ENCODE data around the gene RGPD8.
"Not testable (repeated sequence)": the region's sequence is repeated elsewhere in the genome, so short reads cannot be mapped to it uniquely, and the experiment has no call there.

Gene RGPD8

DNA sequence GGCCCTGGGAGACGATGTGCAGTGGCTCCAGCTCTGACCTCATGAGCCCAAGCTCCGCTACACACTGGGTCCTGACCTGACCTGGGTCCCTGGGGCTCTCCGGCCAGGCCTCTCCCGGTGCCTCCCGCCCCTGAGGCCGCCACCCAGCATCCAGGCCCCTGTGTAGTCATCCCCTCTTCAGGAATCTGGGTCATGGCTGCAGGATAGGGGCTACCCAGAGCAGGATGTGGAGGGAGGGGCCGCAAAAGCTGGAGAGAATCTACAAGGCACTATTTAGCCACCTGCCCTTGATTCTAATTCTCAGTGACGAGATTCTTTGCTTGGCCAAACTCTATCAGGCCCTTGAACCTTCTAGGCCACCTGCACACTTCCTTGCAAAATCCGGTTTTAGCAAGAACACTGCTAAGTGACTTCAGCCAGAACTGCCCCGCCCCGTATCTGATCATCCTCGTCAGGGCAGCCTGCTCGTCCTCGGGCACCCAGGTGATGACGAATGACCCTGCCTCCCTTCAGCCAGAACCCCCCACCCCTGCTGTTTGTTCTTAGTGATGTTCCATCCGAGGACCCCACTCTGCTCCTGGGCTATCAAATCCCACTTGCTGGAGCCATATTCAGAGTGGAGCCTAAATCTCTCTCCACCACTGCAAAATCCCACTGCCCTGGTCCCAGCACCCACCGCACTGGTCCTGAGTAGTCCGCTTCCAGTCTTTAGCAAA lies 2.4 kb upstream of the RGPD8 start:
- DNase-seq (ENCODE audit: low read depth), result not testable (repeated sequence)

DNA sequence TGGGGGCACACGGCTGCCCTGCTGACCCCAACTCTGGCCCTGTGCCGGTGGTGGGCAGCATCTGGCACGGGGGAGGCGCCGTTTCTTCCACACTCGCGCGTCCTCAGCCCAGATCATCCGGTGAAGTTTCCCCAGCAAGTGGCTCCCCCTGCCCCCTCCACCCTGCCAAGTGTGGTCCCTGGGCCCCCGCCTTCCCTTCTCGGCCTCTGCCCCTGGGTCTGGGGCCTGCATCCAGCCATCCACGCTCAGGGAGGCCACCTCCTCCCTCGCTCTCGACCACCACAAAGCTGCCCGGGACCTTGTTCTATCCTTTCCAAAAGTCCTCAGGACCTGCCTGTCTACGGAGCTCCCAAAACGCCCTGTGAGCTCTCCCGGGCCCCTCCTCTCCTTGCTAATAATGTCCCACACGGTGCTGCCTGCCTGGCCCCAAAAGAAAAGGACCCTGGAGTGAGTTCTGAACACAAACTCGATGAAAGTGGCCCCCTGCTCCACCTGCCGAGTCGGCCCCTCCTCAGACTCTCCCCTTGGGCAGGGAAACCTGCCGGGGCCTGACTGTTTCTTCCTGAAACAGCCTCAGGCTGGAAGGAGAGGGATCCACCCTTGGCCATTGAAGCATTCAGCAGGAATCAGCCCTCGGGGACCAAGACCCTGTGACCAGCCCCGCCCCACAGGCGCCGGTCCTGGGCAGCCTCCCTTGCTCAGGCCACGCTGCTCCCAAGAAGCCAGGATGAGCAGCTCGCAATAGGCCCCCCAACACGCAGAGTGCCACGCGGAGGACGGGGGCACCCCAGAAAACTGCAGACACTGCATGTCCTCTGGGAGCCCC lies 1.7 kb upstream of the RGPD8 start:
- DNase-seq (ENCODE audit: low read depth), result not testable (repeated sequence)

DNA sequence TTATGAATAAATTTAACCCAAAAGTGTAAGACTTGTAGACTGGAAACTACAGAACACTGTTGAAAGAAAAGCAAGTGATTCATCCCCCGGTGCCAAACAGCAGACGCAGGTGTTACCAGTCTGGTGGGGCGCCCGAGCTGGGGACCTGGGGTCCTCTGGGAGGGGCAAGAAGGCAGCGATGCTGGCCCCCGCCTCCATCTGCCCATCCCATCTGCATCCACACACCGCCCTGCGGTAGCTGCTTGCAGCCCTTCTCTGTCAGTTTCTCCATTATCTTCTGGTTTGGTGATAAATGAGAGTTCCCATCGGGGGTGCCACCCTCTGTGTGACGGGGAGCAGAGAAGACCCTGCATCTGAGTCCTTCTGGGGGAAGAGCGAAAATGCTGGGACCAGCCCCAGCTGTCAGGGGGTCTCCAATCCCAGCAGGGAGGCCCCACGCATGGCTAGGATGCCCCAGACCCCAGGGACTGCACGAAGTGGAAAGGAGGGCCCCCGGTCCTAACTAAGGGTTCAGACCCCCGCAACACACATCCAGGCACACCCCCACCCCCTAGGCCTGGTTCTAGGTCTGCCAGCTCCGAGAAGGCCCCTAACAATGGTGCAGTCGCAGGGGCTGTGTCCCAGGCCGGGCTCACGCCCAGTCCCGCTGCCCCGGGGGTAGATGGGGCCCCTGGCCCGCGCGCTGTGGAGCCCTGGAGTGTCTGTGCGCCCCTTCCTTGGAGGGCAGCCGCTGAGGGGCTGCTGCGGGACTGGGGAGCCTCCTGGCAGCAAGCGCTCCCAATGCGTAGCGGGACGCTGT lies 686 bp upstream of the RGPD8 start:
- DNase-seq (ENCODE audit: low read depth), result no peak

DNA sequence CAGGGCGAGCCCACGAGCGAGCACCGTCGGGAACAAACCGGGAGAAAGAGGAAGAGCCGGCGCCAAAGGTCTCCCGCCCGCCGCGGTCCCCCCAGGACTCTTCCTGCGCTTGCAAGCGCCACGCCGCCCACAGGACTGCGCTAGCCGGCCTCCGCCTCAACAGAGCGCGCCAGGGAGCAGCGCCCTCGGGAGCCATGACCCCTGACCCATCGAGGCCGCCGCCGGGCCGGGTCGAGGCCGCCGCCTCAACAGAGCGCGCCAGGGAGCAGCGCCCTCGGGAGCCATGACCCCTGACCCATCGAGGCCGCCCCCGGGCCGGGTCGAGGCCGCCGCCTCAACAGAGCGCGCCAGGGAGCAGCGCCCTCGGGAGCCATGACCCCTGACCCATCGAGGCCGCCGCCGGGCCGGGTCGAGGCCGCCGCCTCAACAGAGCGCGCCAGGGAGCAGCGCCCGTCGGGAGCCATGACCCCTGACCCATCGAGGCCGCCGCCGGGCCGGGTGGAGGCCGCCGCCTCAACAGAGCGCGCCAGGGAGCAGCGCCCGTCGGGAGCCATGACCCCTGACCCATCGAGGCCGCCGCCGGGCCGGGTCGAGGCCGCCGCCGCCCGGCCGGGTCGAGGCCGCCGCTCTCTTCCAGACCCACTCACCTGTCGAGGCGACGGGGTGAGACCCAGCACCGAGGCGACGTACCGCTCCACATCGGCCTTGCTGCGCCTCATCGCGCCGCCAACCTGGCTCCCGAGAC lies 538 bp downstream of the RGPD8 start:
- DNase-seq (ENCODE audit: low read depth), result not testable (repeated sequence)

DNA sequence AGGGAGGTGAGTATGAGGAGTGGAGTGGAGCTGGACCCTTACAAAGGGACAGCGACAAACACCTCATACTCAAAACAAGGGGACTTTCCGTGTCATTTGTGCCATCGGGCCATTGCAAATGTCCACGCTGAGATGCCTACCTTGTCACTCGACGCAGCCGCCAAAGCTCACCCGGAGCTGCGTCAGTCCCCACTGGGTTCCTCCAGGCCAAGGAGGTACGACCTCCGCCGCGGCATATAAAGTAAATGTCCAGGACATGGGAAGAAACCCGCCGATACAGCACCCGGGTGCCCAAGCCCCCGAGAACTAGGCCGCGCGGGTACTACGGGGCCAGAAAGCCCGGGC lies 1.1 kb downstream of the RGPD8 start:
- not testable (repeated sequence) for DNase-seq (ENCODE audit: low read depth)

DNA sequence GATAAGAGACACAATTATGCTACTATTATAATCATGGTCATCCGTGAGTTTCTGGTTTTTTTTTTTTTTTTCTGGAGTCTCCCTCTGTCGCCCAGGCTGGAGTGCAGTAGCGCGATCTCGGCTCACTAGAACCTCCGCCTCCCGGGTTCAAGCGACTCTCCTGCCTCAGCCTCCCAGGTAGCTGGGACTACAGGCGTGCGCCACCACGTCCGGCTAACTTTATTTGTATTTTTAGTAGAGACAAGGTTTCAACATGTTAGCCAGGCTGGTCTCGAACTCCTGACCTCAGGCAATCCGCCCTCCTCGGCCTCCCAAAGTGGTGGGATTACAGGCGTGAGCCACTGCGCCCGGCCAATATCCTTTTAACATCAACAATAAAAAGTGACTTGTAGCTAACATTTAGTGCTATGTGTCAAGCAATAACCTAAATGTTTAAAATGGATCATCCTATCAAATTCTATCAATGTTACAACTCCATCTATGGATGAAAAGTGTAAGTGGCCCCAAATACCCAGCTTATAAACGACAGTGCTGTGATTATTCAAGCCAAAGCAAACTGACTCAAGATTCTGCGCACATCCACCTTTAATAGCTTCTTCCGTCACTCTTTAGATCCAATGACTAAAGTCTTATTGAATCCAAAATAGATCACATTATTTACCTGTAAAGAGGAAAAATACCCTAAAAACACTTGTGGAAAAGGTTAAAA lies 1.7 kb downstream of the RGPD8 start:
- DNase-seq (ENCODE audit: low read depth), result not testable (repeated sequence)

DNA sequence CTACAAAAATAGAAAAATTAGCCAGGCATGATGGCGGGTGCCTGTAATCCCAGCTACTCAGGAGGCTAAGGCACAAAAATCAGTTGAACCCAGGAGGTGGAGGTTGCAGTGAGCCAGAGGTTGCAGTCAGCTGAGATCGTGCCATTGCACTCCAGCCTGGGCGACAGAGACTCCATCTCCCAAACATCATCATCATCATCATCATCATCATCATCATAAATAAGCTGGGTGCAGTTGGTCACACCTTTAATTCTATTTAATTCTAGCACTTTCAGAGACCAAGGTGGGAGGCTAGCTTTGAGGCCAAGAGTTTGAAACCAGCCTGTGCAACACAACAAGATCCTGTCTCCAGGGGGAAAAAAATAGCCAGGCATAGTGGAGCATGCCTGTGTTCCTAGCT lies 8.9 kb downstream of the RGPD8 start:
- not testable (repeated sequence) for DNase-seq (ENCODE audit: low read depth)

DNA sequence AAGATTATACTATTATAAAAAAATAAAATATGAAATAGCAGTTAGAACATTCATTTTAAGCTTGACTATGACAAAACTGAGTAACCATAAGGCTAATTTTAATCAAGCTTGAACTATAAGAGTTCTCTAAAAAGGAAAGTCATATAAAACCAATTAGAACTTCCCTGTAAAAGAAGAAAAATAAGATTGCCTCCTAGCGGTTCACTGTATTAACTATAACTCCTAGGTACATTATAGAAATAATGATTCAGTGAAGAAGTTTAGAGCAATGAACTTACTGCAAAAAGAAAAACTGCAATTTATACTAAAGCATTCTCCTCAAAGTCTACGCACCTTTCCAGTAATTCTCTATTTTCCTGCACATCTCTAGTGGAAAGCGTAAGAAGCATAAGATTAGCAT lies 16.6 kb downstream of the RGPD8 start:
- DNase-seq (ENCODE audit: low read depth), result not testable (repeated sequence)

DNA sequence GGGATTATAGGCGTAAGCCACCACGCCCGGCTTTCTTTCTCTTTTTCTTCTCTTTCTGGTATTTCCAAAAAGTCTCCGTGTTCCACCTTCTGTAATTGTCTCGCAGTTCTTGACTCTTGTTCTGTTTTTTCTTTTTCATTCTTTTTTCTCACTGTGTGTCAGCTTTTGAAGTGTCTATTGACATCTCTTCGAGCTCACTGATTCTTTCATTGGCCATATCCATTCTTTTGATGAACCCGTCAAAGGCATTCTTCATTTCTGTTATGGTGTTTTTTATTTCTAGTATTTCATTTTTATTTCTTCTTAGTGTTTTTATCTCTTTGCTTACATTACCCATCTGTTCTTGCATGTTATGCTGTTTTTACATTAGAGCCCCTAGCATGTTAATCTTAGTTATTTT lies 73.4 kb downstream of the RGPD8 start:
- DNase-seq (ENCODE audit: low read depth), result not testable (repeated sequence)

DNA sequence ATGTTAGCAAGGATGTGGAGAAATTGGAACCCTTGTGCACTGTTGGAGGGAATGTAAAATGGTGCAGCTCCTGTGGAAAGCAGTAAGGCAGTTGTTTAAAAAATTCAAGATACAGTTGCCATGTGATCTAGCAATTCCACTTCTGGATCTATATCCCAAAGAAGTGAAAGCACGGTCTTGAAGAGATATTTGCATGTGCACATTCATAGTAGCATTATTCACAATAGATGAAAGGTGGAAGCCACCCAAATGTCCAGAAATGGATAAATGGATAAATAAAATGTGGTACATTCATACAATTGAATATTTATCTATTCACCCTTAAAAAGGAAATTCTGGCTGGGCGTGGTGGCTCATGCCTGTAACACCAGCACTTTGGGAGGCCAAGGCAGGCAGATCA lies 79.1 kb downstream of the RGPD8 start:
- not testable (repeated sequence) for DNase-seq (ENCODE audit: low read depth)

DNA sequence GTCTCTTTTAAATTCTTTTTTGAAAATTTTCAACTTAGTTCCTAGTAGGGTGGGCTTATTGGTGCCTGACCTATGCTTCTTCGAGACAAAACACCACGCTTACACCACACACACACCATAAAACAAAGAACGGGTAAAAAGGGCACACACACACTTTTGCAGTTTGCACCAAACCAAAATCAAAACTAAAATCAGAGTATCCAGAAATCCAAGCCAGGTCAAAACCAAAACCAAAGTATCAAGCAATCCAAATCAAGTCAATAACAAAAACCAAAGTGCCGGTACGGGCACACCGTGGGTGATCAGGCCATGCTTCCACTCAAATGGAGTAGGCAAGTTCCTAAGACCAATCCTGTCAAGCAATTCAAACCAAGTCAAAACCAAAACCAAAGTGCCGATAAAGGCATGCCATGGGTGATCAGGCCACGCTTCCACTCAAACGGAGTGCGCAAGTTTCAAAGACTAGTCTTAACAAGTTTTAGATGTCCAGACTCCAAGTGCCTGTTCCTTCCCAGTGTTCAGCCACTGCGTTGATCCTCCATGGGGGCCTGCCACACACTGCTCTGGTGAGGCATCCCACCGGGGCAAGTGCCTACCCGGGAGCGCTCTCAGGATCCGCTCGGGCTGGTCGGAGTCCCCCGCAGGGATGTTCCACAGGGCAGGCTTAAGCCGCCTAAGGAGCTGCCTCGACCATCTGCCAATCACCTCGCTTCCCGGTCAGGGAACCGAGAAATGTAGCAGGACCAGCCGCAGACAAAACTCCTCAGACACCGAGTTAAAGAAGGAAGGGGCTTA lies 80.4 kb downstream of the RGPD8 start:
- not testable (repeated sequence) for DNase-seq (ENCODE audit: low read depth)

DNA sequence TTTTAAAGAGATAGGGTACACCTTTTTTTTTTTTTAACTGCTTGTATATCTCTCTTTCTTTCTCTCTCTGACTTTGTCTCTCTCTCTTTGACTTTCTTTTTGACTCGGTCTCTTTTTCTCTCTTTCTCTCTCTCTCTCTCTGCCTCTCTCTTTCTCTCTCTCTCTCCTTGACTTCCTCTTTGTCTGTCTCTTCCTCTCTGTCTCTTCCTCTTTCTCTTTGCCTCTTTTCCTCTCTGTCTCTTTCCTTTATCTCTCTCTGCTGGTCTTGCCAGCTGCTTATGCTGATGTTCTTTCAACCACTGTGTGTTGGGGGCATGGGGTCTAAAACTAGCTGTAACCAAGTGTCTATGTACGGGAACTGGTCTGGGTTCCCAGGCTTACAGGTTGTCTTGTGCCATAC lies 81.2 kb downstream of the RGPD8 start:
- not testable (repeated sequence) for DNase-seq (ENCODE audit: low read depth)

DNA sequence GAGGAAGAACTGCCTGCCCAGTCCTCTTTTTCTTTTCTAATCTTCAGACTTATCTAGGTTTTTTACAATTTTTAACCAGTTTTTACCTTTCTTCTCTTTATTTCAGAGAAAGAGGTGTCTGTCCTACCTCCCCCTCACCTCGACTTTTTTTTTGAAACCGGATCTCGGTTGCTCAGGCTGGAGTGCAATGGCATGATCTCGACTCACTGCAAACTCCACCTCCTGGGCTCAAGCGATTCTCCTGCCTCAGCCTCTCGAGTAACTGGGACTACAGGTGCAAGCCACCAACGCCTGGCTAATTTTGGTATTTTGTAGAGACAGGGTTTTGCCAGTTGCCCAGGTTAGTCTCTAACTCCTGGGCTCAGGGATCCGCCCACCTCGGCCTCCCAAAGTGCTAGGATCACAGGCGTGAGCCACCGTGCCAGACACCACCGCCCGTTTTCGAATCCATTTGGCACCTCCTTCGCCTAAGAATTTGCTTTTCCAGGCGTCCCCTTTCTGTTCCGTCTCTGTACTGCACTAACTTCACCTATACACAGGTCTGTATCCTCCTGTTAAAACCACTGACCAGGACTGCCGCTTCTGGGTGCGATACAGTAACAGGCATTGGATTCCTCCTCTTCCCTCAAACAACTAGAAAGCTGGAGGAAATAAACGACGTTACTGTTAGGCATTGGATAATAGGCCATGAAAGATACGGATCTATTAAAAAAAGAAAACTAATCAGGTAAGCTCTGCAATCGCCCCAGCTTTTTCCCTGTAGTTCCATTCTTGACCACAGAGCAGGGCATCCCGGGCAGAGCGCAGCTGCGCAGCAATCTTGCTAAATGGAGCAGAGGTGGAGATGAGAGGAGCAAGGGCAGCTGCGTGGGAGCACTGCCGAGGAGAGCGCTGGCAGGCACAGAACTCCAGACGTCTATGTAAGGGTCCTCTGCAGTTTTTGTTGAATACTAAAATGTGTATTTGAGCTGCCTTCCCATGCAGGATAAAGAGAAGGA lies 88.1 kb downstream of the RGPD8 start:
- no peak for DNase-seq (ENCODE audit: low read depth)

DNA sequence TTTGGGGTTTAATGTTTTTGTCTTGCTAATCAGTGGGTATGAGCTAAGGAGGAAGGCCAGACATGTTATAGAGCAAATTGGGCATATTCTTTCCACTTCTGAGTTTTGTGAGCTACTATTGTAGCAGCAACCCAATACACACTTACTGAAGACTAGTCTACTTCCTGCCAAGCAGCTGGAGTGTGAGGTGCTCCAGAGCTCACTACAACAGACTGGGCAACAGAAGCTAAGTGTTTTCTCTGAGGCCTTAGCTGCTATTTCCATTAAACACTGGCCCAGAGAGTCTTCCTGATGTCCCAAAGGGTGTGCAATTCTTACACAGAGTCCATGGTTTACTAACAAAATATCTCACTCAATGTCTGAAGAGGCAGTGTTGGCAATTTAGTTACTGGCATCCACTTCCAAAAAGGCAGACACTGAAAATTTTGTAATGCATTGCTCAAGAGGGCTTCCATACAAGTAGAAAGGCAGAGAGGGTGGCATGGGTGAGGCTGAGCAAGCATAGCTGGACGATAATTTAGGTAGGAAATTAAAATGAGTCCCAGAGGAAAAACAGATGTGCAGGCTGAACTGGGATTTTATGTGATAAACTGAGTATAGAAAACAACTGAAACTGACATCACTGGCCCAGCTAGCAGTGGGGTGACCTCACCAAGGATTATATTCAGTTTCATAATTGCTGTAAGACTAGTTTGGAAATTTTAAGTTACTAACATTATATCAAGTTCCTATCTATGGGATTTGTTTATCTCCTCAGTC lies 89.4 kb downstream of the RGPD8 start:
- no peak for DNase-seq (ENCODE audit: low read depth)

DNA sequence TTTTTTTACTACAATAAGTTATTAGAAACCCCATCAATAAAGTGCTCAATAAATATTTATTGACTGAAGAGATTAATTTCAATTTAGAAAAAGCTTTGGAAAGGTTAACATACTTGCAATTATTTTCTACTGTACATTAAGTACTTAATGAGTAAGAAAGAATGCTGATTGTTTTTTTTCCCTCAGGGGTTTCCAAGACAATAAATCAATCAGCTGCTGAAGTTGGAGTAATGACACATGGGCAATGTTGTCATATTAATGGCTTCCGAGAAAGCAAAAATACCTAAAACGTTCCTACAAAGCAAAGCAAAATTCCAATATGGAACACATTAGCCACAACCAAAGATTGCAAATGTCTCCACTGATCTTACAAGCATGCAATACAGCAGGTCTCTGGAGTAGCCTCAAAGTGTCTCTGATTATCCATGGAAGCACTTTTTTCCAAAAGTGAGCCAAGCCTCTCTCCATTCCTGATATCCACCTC lies 91.3 kb downstream of the RGPD8 start:
- DNase-seq (ENCODE audit: low read depth), result no peak

DNA sequence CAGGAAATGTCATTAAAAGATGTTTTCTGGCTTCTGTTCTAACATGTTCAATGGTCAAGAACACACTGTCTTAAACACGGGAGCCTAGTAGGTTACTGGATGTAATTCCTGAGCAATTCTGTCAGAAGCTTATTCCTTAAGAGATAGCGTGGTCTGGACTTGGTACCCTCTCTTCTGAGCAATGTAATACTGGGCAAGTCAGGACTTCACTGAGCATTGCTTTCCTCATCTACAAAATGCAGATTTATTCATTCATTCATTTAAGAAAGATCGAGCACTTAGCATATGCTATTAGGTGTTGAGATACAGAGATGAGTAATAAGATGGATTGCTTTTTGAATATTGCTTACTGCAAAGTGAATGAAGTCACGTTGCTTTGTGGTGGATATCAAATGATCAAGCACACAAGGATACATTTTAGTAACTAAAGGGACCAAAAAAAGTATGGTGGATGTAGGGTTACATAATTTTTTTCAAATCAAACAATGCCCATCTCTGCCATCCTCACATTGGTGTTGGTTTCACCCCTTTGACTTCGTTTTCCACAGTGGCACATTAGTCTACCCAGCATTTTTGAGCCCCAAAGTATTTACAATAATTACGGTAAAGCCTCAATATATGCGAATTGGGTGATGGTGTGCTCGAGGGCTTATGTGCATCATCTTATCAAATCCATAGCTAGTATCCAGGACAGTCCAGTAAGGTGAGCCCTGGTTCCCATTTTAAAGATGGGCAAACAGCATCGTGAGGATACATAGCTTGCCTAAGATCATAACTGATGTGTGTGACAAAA lies 92.8 kb downstream of the RGPD8 start:
- no peak for DNase-seq (ENCODE audit: low read depth)

DNA sequence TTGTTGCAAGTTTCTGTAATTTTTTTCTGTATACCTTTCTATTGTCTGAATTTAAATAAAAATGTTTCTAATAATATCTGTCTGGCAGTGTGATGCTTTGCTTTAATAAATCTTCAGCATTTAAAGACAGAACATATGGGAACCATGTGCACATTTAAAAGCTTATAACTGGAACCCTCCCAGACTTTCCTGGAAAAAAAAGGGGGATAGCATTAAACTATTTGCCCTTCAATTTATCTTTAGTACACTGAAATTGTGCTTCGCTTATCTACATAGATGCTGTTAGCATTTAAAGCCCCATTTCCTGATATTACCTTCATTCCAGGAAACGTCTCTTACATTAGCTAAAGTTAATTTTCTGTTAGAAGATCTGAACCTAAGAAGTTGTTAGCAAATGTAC lies 93.5 kb downstream of the RGPD8 start:
- no peak for DNase-seq (ENCODE audit: low read depth)
